ENCODE measurements around the gene SLC51A. TPM values are rescaled to one million over a fixed set of nuclear protein-coding genes. Genes with fewer than 3 reads are reported as not detected.
A peak's percentile ranks its signal among the peaks of the same experiment; 100 is the strongest.

Gene SLC51A
- total and polyA plus RNA-seq, 2 of the 13 experiments (the other 11 are each of a cell fraction or from before 2014, with no cell fraction given) = 4.3 to 48.8 TPM

DNA sequence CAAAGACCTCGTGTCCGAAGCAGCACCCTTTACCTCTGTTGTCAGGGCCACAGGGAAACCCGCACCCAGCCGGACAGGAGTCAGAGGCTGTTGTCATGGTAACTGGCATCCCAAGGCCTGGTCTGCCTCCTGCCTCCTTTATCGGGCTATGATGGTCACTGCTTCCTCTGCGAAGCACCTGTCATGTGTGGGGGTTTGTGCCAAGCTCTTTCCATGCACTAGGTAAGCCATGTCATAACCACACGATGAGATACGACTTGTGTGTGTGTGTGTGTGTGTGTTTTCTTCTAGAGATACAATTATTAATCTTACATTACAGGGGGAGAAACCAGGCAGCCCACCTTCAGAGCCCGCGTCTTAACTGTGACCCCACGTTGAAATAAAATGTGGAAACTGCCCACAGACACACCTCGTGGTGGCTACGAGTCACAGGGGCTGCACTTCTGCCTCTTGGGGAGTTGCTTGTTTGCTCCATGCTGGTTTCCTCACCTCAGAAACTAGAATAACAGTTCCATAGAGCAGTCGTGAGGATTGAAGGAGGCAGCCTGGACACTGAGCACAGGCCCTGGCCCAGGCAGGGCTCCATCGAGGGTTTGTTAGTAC lies 23.1 kb upstream of the SLC51A start (continued):
- TF ChIP-seq, protein P1, sequence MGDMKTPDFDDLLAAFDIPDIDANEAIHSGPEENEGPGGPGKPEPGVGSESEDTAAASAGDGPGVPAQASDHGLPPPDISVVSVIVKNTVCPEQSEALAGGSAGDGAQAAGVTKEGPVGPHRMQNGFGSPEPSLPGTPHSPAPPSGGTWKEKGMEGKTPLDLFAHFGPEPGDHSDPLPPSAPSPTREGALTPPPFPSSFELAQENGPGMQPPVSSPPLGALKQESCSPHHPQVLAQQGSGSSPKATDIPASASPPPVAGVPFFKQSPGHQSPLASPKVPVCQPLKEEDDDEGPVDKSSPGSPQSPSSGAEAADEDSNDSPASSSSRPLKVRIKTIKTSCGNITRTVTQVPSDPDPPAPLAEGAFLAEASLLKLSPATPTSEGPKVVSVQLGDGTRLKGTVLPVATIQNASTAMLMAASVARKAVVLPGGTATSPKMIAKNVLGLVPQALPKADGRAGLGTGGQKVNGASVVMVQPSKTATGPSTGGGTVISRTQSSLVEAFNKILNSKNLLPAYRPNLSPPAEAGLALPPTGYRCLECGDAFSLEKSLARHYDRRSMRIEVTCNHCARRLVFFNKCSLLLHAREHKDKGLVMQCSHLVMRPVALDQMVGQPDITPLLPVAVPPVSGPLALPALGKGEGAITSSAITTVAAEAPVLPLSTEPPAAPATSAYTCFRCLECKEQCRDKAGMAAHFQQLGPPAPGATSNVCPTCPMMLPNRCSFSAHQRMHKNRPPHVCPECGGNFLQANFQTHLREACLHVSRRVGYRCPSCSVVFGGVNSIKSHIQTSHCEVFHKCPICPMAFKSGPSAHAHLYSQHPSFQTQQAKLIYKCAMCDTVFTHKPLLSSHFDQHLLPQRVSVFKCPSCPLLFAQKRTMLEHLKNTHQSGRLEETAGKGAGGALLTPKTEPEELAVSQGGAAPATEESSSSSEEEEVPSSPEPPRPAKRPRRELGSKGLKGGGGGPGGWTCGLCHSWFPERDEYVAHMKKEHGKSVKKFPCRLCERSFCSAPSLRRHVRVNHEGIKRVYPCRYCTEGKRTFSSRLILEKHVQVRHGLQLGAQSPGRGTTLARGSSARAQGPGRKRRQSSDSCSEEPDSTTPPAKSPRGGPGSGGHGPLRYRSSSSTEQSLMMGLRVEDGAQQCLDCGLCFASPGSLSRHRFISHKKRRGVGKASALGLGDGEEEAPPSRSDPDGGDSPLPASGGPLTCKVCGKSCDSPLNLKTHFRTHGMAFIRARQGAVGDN (CRISPR knock-in tag; IDR thresholded peaks at IDR 0.05) = no peak
- TF ChIP-seq GABPA (IDR thresholded peaks at IDR 0.05; ENCODE audit: low read depth, low read length) = no peak
- TF ChIP-seq GABPA (CRISPR knock-in tag; IDR thresholded peaks at IDR 0.05; ENCODE audit: low read depth) = no peak
- peak; percentile 66; the same call in 1 of the 2 replicates for TF ChIP-seq RFX3 (CRISPR knock-in tag; IDR thresholded peaks at IDR 0.05)
- TF ChIP-seq, protein P2, sequence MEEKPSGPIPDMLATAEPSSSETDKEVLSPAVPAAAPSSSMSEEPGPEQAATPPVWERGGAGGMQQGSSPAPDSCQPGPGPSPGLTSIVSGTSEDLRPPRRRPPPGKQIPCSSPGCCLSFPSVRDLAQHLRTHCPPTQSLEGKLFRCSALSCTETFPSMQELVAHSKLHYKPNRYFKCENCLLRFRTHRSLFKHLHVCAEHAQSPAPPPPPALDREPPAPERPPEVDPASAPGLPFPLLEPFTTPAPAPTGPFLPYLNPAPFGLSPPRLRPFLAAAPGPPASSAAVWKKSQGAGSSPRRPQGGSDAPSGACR (CRISPR knock-in tag; IDR thresholded peaks at IDR 0.05) = no peak
- no peak for TF ChIP-seq TSC22D2 (CRISPR knock-in tag; IDR thresholded peaks at IDR 0.05; ENCODE audit: borderline replicate concordance)
- no peak for TF ChIP-seq CHD4 (IDR thresholded peaks at IDR 0.05; ENCODE audit: borderline replicate concordance, low read length)
- TF ChIP-seq RFX1 (IDR thresholded peaks at IDR 0.05) = peak; percentile 79
